Measurements from ENCODE around the gene IRGC. TPM values are rescaled to one million over a fixed set of nuclear protein-coding genes. Genes with fewer than 3 reads are reported as not detected.

Gene IRGC
- polyA plus RNA-seq, 2 of the 4 experiments (the other 2 are of a cell fraction): not detected

GRCh38 chr19:43720936-43721335 is 5.1 kb downstream of the IRGC start:
- Histone ChIP-seq H3K9me3 (no peaks in the 10 kb centered on the region), H3K4me2 (no peak overlapping the region), H3K27ac (peak overlapping the region in 1 of 2 experiments; percentile 22; a peak in 2 of 6 replicates), H3K4me3 (no peak overlapping the region), H3K4me1 (no peaks in the 10 kb centered on the region)
- FAIRE-seq (no peak), DNase-seq (ENCODE audit: low read depth in 1 of 2, low spot score in 1 of 2) (no peak), ATAC-seq (peak in 1 of 2 experiments; percentile 19; a peak in 2 of 6 replicates)
- TF ChIP-seq ATOH8 (CRISPR knock-in tag; IDR thresholded peaks at IDR 0.05; ENCODE audit: low read depth) (no peak), ZNF302 (CRISPR knock-in tag; IDR thresholded peaks at IDR 0.05) (no peak), RAD21 (conservative IDR thresholded peaks at IDR 0.05 in 1 of 2, IDR thresholded peaks at IDR 0.05 in 1 of 2) (no peak), FOXS1 (CRISPR knock-in tag; IDR thresholded peaks at IDR 0.05) (no peak), BCL3 (IDR thresholded peaks at IDR 0.05) (no peak), CHD2 (IDR thresholded peaks at IDR 0.05; ENCODE audit: low read length, partially characterized antibody) (no peak), KDM5A (IDR thresholded peaks at IDR 0.05) (no peak), MYC (IDR thresholded peaks at IDR 0.05; ENCODE audit: borderline replicate concordance, low read length) (no peak), CBX8 (IDR thresholded peaks at IDR 0.05) (no peak), MAX (IDR thresholded peaks at IDR 0.05) (no peak), HOXB5 (CRISPR knock-in tag; IDR thresholded peaks at IDR 0.05) (no peak), NR3C1 (IDR thresholded peaks at IDR 0.05) (no peak), RNF2 (IDR thresholded peaks at IDR 0.05; ENCODE audit: borderline replicate concordance, low read depth) (no peak), TFCP2L1 (CRISPR knock-in tag; IDR thresholded peaks at IDR 0.05) (no peak), EHF (CRISPR knock-in tag; IDR thresholded peaks at IDR 0.05) (no peak), MAFK (IDR thresholded peaks at IDR 0.05; ENCODE audit: partially characterized antibody) (no peak), RFX5 (IDR thresholded peaks at IDR 0.05) (no peak)
- ChIA-PET CTCF (interaction anchor here (0.8 to 2.0 kb wide), 4 partner anchors 46 to 55 kb away, joined by 3 to 8 read pairs (median 4); partner anchors contain the start of gene PLAUR), POLR2A (interaction anchor here (1.2 kb wide), 1 partner anchor 52 kb away, joined by 7 read pairs; no protein-coding TSS in a partner anchor)
- WGBS (ENCODE audit: missing lambda C conversion rate): 84% methylated on average over 10 of the region's 10 CpGs

- ChIA-PET POLR2A (interaction anchor here (0.6 to 1.2 kb wide), 2 partner anchors 53 to 166 kb away, joined by 4 to 7 read pairs; no protein-coding TSS in a partner anchor), CTCF (interaction anchor here (0.8 to 2.0 kb wide), 9 partner anchors 10 to 54 kb away, joined by 3 to 8 read pairs (median 4); partner anchors contain the start of gene PLAUR)
- no peak overlapping the region for H3K4me2 ChIP-seq
- FAIRE-seq: peak; percentile 49
- no peak overlapping the region for H3K4me3 ChIP-seq
- no peaks in the 10 kb centered on the region for H3K9me3 ChIP-seq
- no peak overlapping the region for H3K27ac ChIP-seq
- ATAC-seq: no peak
- no peak for TF ChIP-seq CHD2 (IDR thresholded peaks at IDR 0.05; ENCODE audit: low read length, partially characterized antibody)
- TF ChIP-seq MAFK (IDR thresholded peaks at IDR 0.05; ENCODE audit: partially characterized antibody): no peak
- TF ChIP-seq CHD4 (IDR thresholded peaks at IDR 0.05; ENCODE audit: borderline replicate concordance): no peak
- no peak for TF ChIP-seq NR3C1 (IDR thresholded peaks at IDR 0.05)
- no peak for TF ChIP-seq CEBPB (IDR thresholded peaks at IDR 0.05)
- no peak for TF ChIP-seq ELK1 (IDR thresholded peaks at IDR 0.05; ENCODE audit: low read depth, low read length)
- TF ChIP-seq PBX3 (IDR thresholded peaks at IDR 0.05): no peak
- no peak for TF ChIP-seq ATOH8 (CRISPR knock-in tag; IDR thresholded peaks at IDR 0.05; ENCODE audit: low read depth)
- TF ChIP-seq HOXA7 (CRISPR knock-in tag; IDR thresholded peaks at IDR 0.05): no peak
- no peak for DNase-seq (ENCODE audit: low read depth in 1 of 2, low spot score in 1 of 2)
- 80% methylated on average over 5 of the region's 5 CpGs for WGBS (ENCODE audit: missing lambda C conversion rate)
- no peaks in the 10 kb centered on the region for H3K4me1 ChIP-seq
Observed at GRCh38 chr19:43721469-43722048, 5.7 kb downstream of the IRGC start.
